K562 (cell line): ENCODE measurements around the gene CFAP206. TPM values are rescaled to one million over a fixed set of nuclear protein-coding genes. Genes with fewer than 3 reads are reported as not detected.

Source experiments
- ATAC-seq: fragments of 200-7000 bp; cut with Tn5 transposase; 3 replicates; pipeline ENCODE4 v1.9.1; 2020; ENCODE audit warnings: moderate library complexity
- BruUV-seq: library from RNA; stranded (reverse); fragments of 400-500 nt; replicated peaks from 2 replicates; lab custom pipeline; 2021; lab: Mats Ljungman, UMichigan
- CTCF ChIA-PET: fragments of 300-600 bp; formaldehyde crosslinking; extraction: SDS; loops from one replicate; lab custom pipeline; 2021; ENCODE audit warnings: low intra/inter-chr PET ratio; lab: Yijun Ruan, JAX
- POLR2A ChIA-PET: fragments of 300-600, 350-650 bp; sonication (Branson Sonifier 250); formaldehyde crosslinking; extraction: SDS; loops from one replicate; lab custom pipeline; 2021; ENCODE audit warnings: antibody characterized with exemption, inconsistent platforms; lab: Yijun Ruan, JAX
- DNase-seq, 4 experiments: peaks; one replicate each; pipeline versions ENCODE4 v3.0.0 to v3.0.0-alpha.2; 2011 to 2018; ENCODE audit warnings: low spot score in 3 of 4, mixed read lengths in 3 of 4; ENCODE audit errors: extremely low read depth in 1 of 4
- FAIRE-seq: peaks from 2 replicates; lab custom pipeline; 2011; peaks lifted over from hg19 to GRCh38; lab: Jason Lieb, UNC
- H2AFZ ChIP-seq: 2 replicates; pipeline ENCODE4 v1.6.0; 2011; ENCODE audit warnings: low read depth, low read length, control low read depth, inconsistent platforms
- H3K27ac ChIP-seq: fragments of 200-600 bp; 3 replicates; pipeline ENCODE4 v1.8.0; 2011; ENCODE audit warnings: low read depth, mild to moderate bottlenecking, control low read depth, inconsistent platforms, low read length, moderate library complexity, mixed read lengths; ENCODE audit errors: extremely low read depth
- H3K27me3 ChIP-seq, 2 experiments: fragments of 300-600 bp in 1 of 2; 2 replicates in 1 of 2; 3 replicates in 1 of 2; pipeline versions ENCODE4 v1.6.0 to v1.8.0; 2011; ENCODE audit warnings: inconsistent platforms in 2 of 2, low read length in 2 of 2, mild to moderate bottlenecking in 1 of 2, mixed read lengths in 1 of 2, moderate library complexity in 1 of 2; ENCODE audit not compliant: control insufficient read depth in 2 of 2, insufficient read depth in 2 of 2
- H3K36me3 ChIP-seq: fragments of 300-600 bp; 3 replicates; pipeline ENCODE4 v1.8.0; 2011; ENCODE audit warnings: mild to moderate bottlenecking, low read length, inconsistent platforms; ENCODE audit not compliant: control insufficient read depth, insufficient read depth
- H3K4me1 ChIP-seq, 2 experiments: fragments of 200-600 bp in 1 of 2; replicated peaks in 1 of 2; 2 replicates in 1 of 2; 3 replicates in 1 of 2; pipeline versions ENCODE4 v1.5.1 to v1.8.0; 2011; ENCODE audit warnings: inconsistent platforms in 2 of 2, low read length in 2 of 2, mild to moderate bottlenecking in 1 of 2, mixed read lengths in 1 of 2, moderate library complexity in 1 of 2; ENCODE audit not compliant: control insufficient read depth in 2 of 2, insufficient read depth in 2 of 2
- H3K4me2 ChIP-seq: 2 replicates; pipeline ENCODE4 v1.6.1; 2011; ENCODE audit warnings: low read length, control low read depth, inconsistent platforms, mixed read lengths; ENCODE audit not compliant: insufficient read depth
- H3K4me3 ChIP-seq: fragments of 200-600 bp; sonication (generic), shearing (Covaris generic); 2 replicates; pipeline ENCODE4 v1.5.1; 2016; ENCODE audit warnings: control low read depth, inconsistent platforms
- H3K79me2 ChIP-seq: fragments of 200-600 bp; 3 replicates; pipeline ENCODE4 v1.8.0; 2011; ENCODE audit warnings: low read length, inconsistent platforms; ENCODE audit not compliant: control insufficient read depth, insufficient read depth
- H3K9ac ChIP-seq, 2 experiments: 2 replicates each; pipeline versions ENCODE4 v1.6.0 to v1.6.1; 2011; ENCODE audit warnings: low read depth in 2 of 2, low read length in 2 of 2, control low read depth in 1 of 2, inconsistent platforms in 1 of 2, mild to moderate bottlenecking in 1 of 2, mixed read lengths in 1 of 2; ENCODE audit not compliant: insufficient read depth in 1 of 2
- H3K9me1 ChIP-seq: one replicate; pipeline ENCODE4 v1.6.0; 2011; ENCODE audit warnings: inconsistent platforms, mild to moderate bottlenecking, low read length, moderate library complexity; ENCODE audit not compliant: control insufficient read depth, insufficient read depth
- H3K9me3 ChIP-seq: replicated peaks from 2 replicates; pipeline ENCODE4 v1.5.1; 2011; ENCODE audit warnings: low read depth, low read length, inconsistent platforms; ENCODE audit not compliant: control insufficient read depth, insufficient read depth
- H4K20me1 ChIP-seq: replicated peaks from 2 replicates; pipeline ENCODE4 v1.6.1; 2011; ENCODE audit warnings: low read length, inconsistent platforms, mixed read lengths; ENCODE audit not compliant: control insufficient read depth, insufficient read depth
- CEBPB ChIP-seq: fragments of 450-650 bp; IDR thresholded peaks from 2 replicates; pipeline ENCODE4 v1.6.1; 2016; ENCODE audit warnings: missing genetic modification characterization, missing compliant biosample characterization
- IRF1 ChIP-seq: sonication (generic); formaldehyde crosslinking; IDR thresholded peaks from 2 replicates; pipeline ENCODE4 v1.8.0; 2022; ENCODE audit warnings: missing genetic modification reagents, mild to moderate bottlenecking, borderline replicate concordance
- RBM17 ChIP-seq: fragments of 200-400 bp; formaldehyde crosslinking; IDR thresholded peaks from 2 replicates; pipeline ENCODE4 v1.6.1; 2017; ENCODE audit warnings: low read depth, mild to moderate bottlenecking, low read length, borderline replicate concordance
- RFX1 ChIP-seq: fragments of 450-650 bp; IDR thresholded peaks from 2 replicates; pipeline ENCODE4 v1.6.1; 2016; ENCODE audit warnings: mild to moderate bottlenecking, moderate library complexity
- RUNX1 ChIP-seq: sonication (generic); IDR thresholded peaks from 2 replicates; pipeline ENCODE4 v1.6.1; 2016; ENCODE audit warnings: antibody characterized with exemption, low read depth
- SIN3B ChIP-seq: fragments of 450-650 bp; IDR thresholded peaks from 2 replicates; pipeline ENCODE4 v1.6.1; 2017; ENCODE audit warnings: low read depth, mild to moderate bottlenecking, moderate library complexity
- UBTF ChIP-seq, 2 experiments: IDR thresholded peaks; 2 replicates each; pipeline ENCODE4 v1.6.1; 2012; ENCODE audit warnings: improper control_type of control experiment in 2 of 2, low read depth in 2 of 2, low read length in 2 of 2, borderline replicate concordance in 1 of 2
- ZBTB1 ChIP-seq: sonication (generic); formaldehyde crosslinking; IDR thresholded peaks from 2 replicates; pipeline ENCODE4 v1.8.1; 2023; ENCODE audit warnings: missing genetic modification reagents, low read depth, mild to moderate bottlenecking, borderline replicate concordance
- ZBTB5 ChIP-seq: fragments of 450-650 bp; IDR thresholded peaks from 2 replicates; pipeline ENCODE4 v1.6.1; 2017; ENCODE audit warnings: antibody characterized with exemption
- ZSCAN29 ChIP-seq: fragments of 450-650 bp; IDR thresholded peaks from 2 replicates; pipeline ENCODE4 v1.6.1; 2017
- WGBS: fragments of 100-300 bp; shearing (Covaris generic); methylation state at CpG from one replicate; pipeline ENCODE4 v1.1.6; 2016; ENCODE audit warnings: low coverage, mixed read lengths; ENCODE audit not compliant: insufficient coverage; ENCODE audit errors: missing lambda C conversion rate; 5-methylcytosine and 5-hydroxymethylcytosine counted together
- in situ Hi-C: fragments of 300-500 bp; cut with MboI; formaldehyde crosslinking; loops from 4 replicates; pipeline ENCODE4 v1.15.0; 2018; ENCODE audit warnings: inconsistent platforms, mixed read lengths
- intact Hi-C: fragments of 100-400 bp; cut with micrococcal nuclease; formaldehyde crosslinking; loops from 2 replicates; pipeline ENCODE4 v1.14.2; 2022
- polyA plus RNA-seq, 8 experiments: library from polyadenylated mRNA; depleted of rRNA in 4 of 8; stranded (reverse) in 5 of 8; unstranded in 3 of 8; fragments of >200 nt; fragmentation: Nextera tagmentation in 2 of 8; fragmentation: Illumina TruSeq in 1 of 8; extraction: Ambion mirVana in 2 of 8; extraction: Trizol in 1 of 8; gene quantifications; 2 replicates each; pipeline versions ENCODE4 v1.2.1 to v1.2.3, GENCODE V29; 2011 to 2014; ENCODE audit warnings: inconsistent platforms in 1 of 8, missing spikeins in 1 of 8
- total RNA-seq, 7 experiments: library from RNA; depleted of rRNA in 6 of 7; stranded (reverse); fragments of >200 nt in 6 of 7; fragmentation: Illumina TruSeq in 2 of 7; extraction: Trizol in 2 of 7; gene quantifications; 2 replicates each; pipeline versions ENCODE4 v1.2.1 to v1.2.3, GENCODE V29; 2011 to 2021; ENCODE audit warnings: low replicate concordance in 1 of 7

Gene CFAP206
- total and polyA plus RNA-seq, 9 of the 15 experiments (the other 6 are each of a cell fraction or from before 2014, with no cell fraction given), result 0.06 to 0.33 (median 0.18) TPM; not detected in 2

- no peaks in the 10 kb centered on the region for H3K9me3 ChIP-seq
- no peak overlapping the region for H3K4me3 ChIP-seq
- no peak overlapping the region for H3K4me2 ChIP-seq
- no peak overlapping the region for H3K9ac ChIP-seq
- H4K20me1 ChIP-seq, result no peaks in the 10 kb centered on the region
- H3K79me2 ChIP-seq, result no peaks in the 10 kb centered on the region
- H2AFZ ChIP-seq, result no peak overlapping the region
- in situ Hi-C loops, result no loop called here
- BruUV-seq, result no TSS peak
- intact Hi-C loops, result no loop called here
- H3K4me1 ChIP-seq, result no peaks in the 10 kb centered on the region
- FAIRE-seq, result no peak
- ChIA-PET CTCF (no interaction called here), POLR2A (interaction anchor here (0.6 to 1.4 kb wide), 2 partner anchors 9 to 47 kb away, joined by 3 to 5 read pairs; no protein-coding TSS in a partner anchor)
- H3K27me3 ChIP-seq, result no peaks in the 10 kb centered on the region
- no peak overlapping the region for H3K27ac ChIP-seq
- H3K9me1 ChIP-seq, result no peaks in the 10 kb centered on the region
- no peaks in the 10 kb centered on the region for H3K36me3 ChIP-seq
- ATAC-seq, result no peak
- 92% methylated on average over 8 of the region's 8 CpGs for WGBS
- DNase-seq, result no peak
- TF ChIP-seq ZSCAN29 (no peak), SIN3B (no peak), IRF1 (CRISPR knock-in tag) (no peak), UBTF (IDR thresholded peaks at IDR 0.05; ENCODE audit: borderline replicate concordance in 1 of 2, low read depth in 2 of 2, low read length in 2 of 2) (no peak), ZBTB1 (CRISPR knock-in tag) (no peak), RBM17 (no peak), RUNX1 (no peak), RFX1 (no peak), CEBPB (tag) (no peak), ZBTB5 (no peak)
Observed at GRCh38 chr6:87494761-87495422, 87.1 kb downstream of the CFAP206 start.
